GM19397 (cell line): ENCODE measurements around the gene LSM14A.
"Not testable (repeated sequence)": the region's sequence is repeated elsewhere in the genome, so short reads cannot be mapped to it uniquely, and the experiment has no call there.

ENCODE experiments used
- ATAC-seq: cut with Tn5 transposase; IDR thresholded peaks from one replicate; pipeline ENCODE4 v1.9.1; 2021; ENCODE audit warnings: mild to moderate bottlenecking, moderate library complexity; ENCODE audit not compliant: unreplicated experiment

Gene LSM14A

GRCh38 chr19:34189199-34189916 lies 17.1 kb downstream of the LSM14A start:
- no peak for ATAC-seq

- no peak for ATAC-seq
Measured at GRCh38 chr19:34189917-34190425, 17.7 kb downstream of the LSM14A start.

GRCh38 chr19:34191355-34191962 lies 19.2 kb downstream of the LSM14A start:
- ATAC-seq, result no peak

- no peak for ATAC-seq
Measured at GRCh38 chr19:34193439-34193838, 21.1 kb downstream of the LSM14A start.

GRCh38 chr19:34193876-34194275 lies 21.6 kb downstream of the LSM14A start:
- no peak for ATAC-seq

GRCh38 chr19:34201133-34201532 lies 28.8 kb downstream of the LSM14A start:
- no peak for ATAC-seq

- ATAC-seq, result not testable (repeated sequence)
Measured at GRCh38 chr19:34205324-34205723, 33.0 kb downstream of the LSM14A start.

GRCh38 chr19:34208291-34208884 lies 36.1 kb downstream of the LSM14A start:
- no peak for ATAC-seq

GRCh38 chr19:34209726-34210125 lies 37.4 kb downstream of the LSM14A start:
- no peak for ATAC-seq

- ATAC-seq, result no peak
Measured at GRCh38 chr19:34213283-34213682, 41.0 kb downstream of the LSM14A start.

GRCh38 chr19:34214040-34214439 lies 41.7 kb downstream of the LSM14A start:
- ATAC-seq, result no peak

- no peak for ATAC-seq
Measured at GRCh38 chr19:34215006-34215665, 42.8 kb downstream of the LSM14A start.

- no peak for ATAC-seq
Measured at GRCh38 chr19:34215666-34216038, 43.3 kb downstream of the LSM14A start.

- not testable (repeated sequence) for ATAC-seq
Measured at GRCh38 chr19:34216745-34217219, 44.5 kb downstream of the LSM14A start.

- no peak for ATAC-seq
Measured at GRCh38 chr19:34217952-34218817, 45.9 kb downstream of the LSM14A start.

- ATAC-seq, result no peak
Measured at GRCh38 chr19:34218818-34219164, 46.5 kb downstream of the LSM14A start.

- ATAC-seq, result no peak
Measured at GRCh38 chr19:34220472-34221063, 48.3 kb downstream of the LSM14A start.

- no peak for ATAC-seq
Measured at GRCh38 chr19:34222386-34222785, 50.1 kb downstream of the LSM14A start.

GRCh38 chr19:34224996-34225658 lies 52.8 kb downstream of the LSM14A start:
- no peak for ATAC-seq

GRCh38 chr19:34225659-34226015 lies 53.3 kb downstream of the LSM14A start:
- ATAC-seq, result no peak
